Natural killer cell (primary cell): ENCODE data around the gene RSPH1. TPM values are rescaled to one million over a fixed set of nuclear protein-coding genes. Genes with fewer than 3 reads are reported as not detected.

Source experiments
- ATAC-seq, 3 donors: fragments of 150-1000 bp in 2 of 3; fragments of 200-7000 bp in 1 of 3; cut with Tn5 transposase; 1 replicate in 1 of 3; 2 replicates in 2 of 3; pipeline ENCODE4 v1.10.0; 2021; ENCODE audit warnings: mild to moderate bottlenecking in 2 of 3, moderate library complexity in 2 of 3
- DNase-seq, 2 donors: peaks; one replicate each; pipeline versions ENCODE4 v3.0.0 to v3.0.0-alpha.2; 2013 to 2021; ENCODE audit warnings: mixed read lengths in 1 of 2
- H3K27ac ChIP-seq: one replicate; pipeline ENCODE4 v1.5.1; 2013; ENCODE audit warnings: mild to moderate bottlenecking, low read length
- H3K27me3 ChIP-seq: one replicate; pipeline ENCODE4 v1.6.1; 2013; ENCODE audit warnings: low read length; ENCODE audit not compliant: control insufficient read depth, insufficient read depth
- H3K36me3 ChIP-seq: one replicate; pipeline ENCODE4 v1.6.1; 2013; ENCODE audit warnings: low read length; ENCODE audit not compliant: control insufficient read depth, insufficient read depth
- H3K4me1 ChIP-seq: one replicate; pipeline ENCODE4 v1.6.1; 2013; ENCODE audit warnings: low read length; ENCODE audit not compliant: control insufficient read depth, insufficient read depth
- H3K4me3 ChIP-seq: one replicate; pipeline ENCODE4 v1.5.1; 2013; ENCODE audit warnings: low read length
- H3K9me3 ChIP-seq: one replicate; pipeline ENCODE4 v1.6.1; 2013; ENCODE audit warnings: low read length; ENCODE audit not compliant: control insufficient read depth, insufficient read depth
- H3K27ac Mint-ChIP-seq, 2 donors: one replicate each; pipeline ENCODE4 v1.8.0; 2022; ENCODE audit warnings: mild to moderate bottlenecking in 2 of 2, mixed read lengths in 2 of 2, moderate library complexity in 1 of 2
- H3K27me3 Mint-ChIP-seq, 2 donors: one replicate each; pipeline ENCODE4 v1.8.0; 2022; ENCODE audit warnings: low read depth in 2 of 2, mixed read lengths in 2 of 2
- H3K36me3 Mint-ChIP-seq: one replicate; pipeline ENCODE4 v1.8.0; 2022; ENCODE audit warnings: mixed read lengths
- H3K4me1 Mint-ChIP-seq, 2 donors: one replicate each; pipeline ENCODE4 v1.8.0; 2022; ENCODE audit warnings: mixed read lengths in 2 of 2
- H3K4me3 Mint-ChIP-seq: one replicate; pipeline ENCODE4 v1.8.0; 2022; ENCODE audit warnings: mild to moderate bottlenecking, moderate library complexity, mixed read lengths
- H3K9me3 Mint-ChIP-seq, 2 donors: one replicate each; pipeline ENCODE4 v1.8.0; 2022; ENCODE audit warnings: mixed read lengths in 2 of 2
- CTCF ChIP-seq: fragments of 200-600 bp; IDR thresholded peaks from one replicate; pipeline ENCODE4 v1.8.0; 2022; ENCODE audit warnings: antibody characterized with exemption
- WGBS: methylation state at CpG from one replicate; pipeline ENCODE4 v1.1.7; 2013; ENCODE audit warnings: missing lambda C conversion rate; ENCODE audit not compliant: insufficient coverage; 5-methylcytosine and 5-hydroxymethylcytosine counted together
- intact Hi-C: fragments of 100-400 bp; cut with micrococcal nuclease; formaldehyde crosslinking; loops from one replicate; pipeline ENCODE4 v1.14.2; 2022
- total RNA-seq, 4 donors: library from RNA; stranded (reverse); fragments of 120-200 nt in 1 of 4; gene quantifications; one replicate each; pipeline versions ENCODE4 v1.2.3 to v1.2.4, GENCODE V29; 2013 to 2022

The RSPH1 gene
- total RNA-seq, 3 donors from 2014 or later (not counting 1 experiment from before 2014, with no cell fraction given) = 0.16 TPM; not detected in 2

GRCh38 chr21:42508371-42508770, 12.3 kb upstream of the RSPH1 start:
- H3K9me3 Mint-ChIP-seq = no peaks in the 10 kb centered on the region
- no peaks in the 10 kb centered on the region for H3K27me3 Mint-ChIP-seq
- Histone ChIP-seq H3K27ac (no peak overlapping the region), H3K36me3 (no peaks in the 10 kb centered on the region), H3K4me3 (no peak overlapping the region), H3K9me3 (no peaks in the 10 kb centered on the region), H3K27me3 (no peaks in the 10 kb centered on the region), H3K4me1 (peaks cover 10% of the 10 kb centered on the region)
- no peak for ATAC-seq
- no peak overlapping the region for H3K27ac Mint-ChIP-seq
- peaks cover 9 to 12% of the 10 kb centered on the region in 2 donors for H3K4me1 Mint-ChIP-seq
- intact Hi-C loops = no loop called here
- no peak overlapping the region for H3K4me3 Mint-ChIP-seq
- H3K36me3 Mint-ChIP-seq = no peaks in the 10 kb centered on the region
- DNase-seq = no peak
- WGBS = 89% methylated on average over 2 of the region's 2 CpGs
- TF ChIP-seq CTCF = no peak

- H3K27ac Mint-ChIP-seq = no peak overlapping the region
- H3K9me3 ChIP-seq = no peaks in the 10 kb centered on the region
- intact Hi-C loops = no loop called here
- H3K36me3 ChIP-seq = no peaks in the 10 kb centered on the region
- H3K4me3 ChIP-seq = no peak overlapping the region
- H3K4me3 Mint-ChIP-seq = no peak overlapping the region
- DNase-seq (no peak), ATAC-seq (no peak)
- H3K36me3 Mint-ChIP-seq = no peaks in the 10 kb centered on the region
- WGBS = 95% methylated on average over 4 of the region's 4 CpGs
- no peaks in the 10 kb centered on the region for H3K27me3 Mint-ChIP-seq
- H3K4me1 Mint-ChIP-seq = peaks cover 11 to 12% of the 10 kb centered on the region in 2 donors
- TF ChIP-seq CTCF = no peak
- no peak overlapping the region for H3K27ac ChIP-seq
- peaks cover 8% of the 10 kb centered on the region for H3K4me1 ChIP-seq
- no peaks in the 10 kb centered on the region for H3K9me3 Mint-ChIP-seq
- no peaks in the 10 kb centered on the region for H3K27me3 ChIP-seq
Measured at GRCh38 chr21:42507418-42507817, 11.4 kb upstream of the RSPH1 start.

- Mint-ChIP-seq H3K27ac (no peak overlapping the region), H3K9me3 (no peaks in the 10 kb centered on the region), H3K27me3 (peaks cover 0 to 5% of the 10 kb centered on the region in 2 donors), H3K4me3 (no peak overlapping the region), H3K4me1 (peaks cover 8 to 11% of the 10 kb centered on the region in 2 donors), H3K36me3 (no peaks in the 10 kb centered on the region)
- intact Hi-C loops = no loop called here
- Histone ChIP-seq H3K4me3 (no peak overlapping the region), H3K27ac (no peak overlapping the region), H3K27me3 (no peaks in the 10 kb centered on the region), H3K9me3 (no peaks in the 10 kb centered on the region), H3K36me3 (no peaks in the 10 kb centered on the region), H3K4me1 (peaks cover 8% of the 10 kb centered on the region)
- DNase-seq (no peak), ATAC-seq (no peak)
- 78% methylated on average over 3 of the region's 3 CpGs for WGBS
- TF ChIP-seq CTCF = no peak
Measured at GRCh38 chr21:42505090-42505726, 9.2 kb upstream of the RSPH1 start.

- peak overlapping the region; percentile 62 to 67 for H3K27ac Mint-ChIP-seq
- H3K27ac ChIP-seq = peak overlapping the region; percentile 14
- H3K36me3 ChIP-seq = no peaks in the 10 kb centered on the region
- H3K9me3 Mint-ChIP-seq = no peaks in the 10 kb centered on the region
- TF ChIP-seq CTCF = no peak
- H3K9me3 ChIP-seq = no peaks in the 10 kb centered on the region
- H3K27me3 ChIP-seq = no peaks in the 10 kb centered on the region
- H3K4me1 ChIP-seq = peaks cover 8% of the 10 kb centered on the region
- DNase-seq = no peak
- H3K27me3 Mint-ChIP-seq = peaks cover 0 to 5% of the 10 kb centered on the region in 2 donors
- peak in 1 of 3 donors; percentile 67 for ATAC-seq
- no peak overlapping the region for H3K4me3 Mint-ChIP-seq
- intact Hi-C loops = no loop called here
- 29% methylated on average over 4 of the region's 4 CpGs for WGBS
- H3K4me3 ChIP-seq = no peak overlapping the region
- peaks cover 8 to 11% of the 10 kb centered on the region in 2 donors for H3K4me1 Mint-ChIP-seq
- no peaks in the 10 kb centered on the region for H3K36me3 Mint-ChIP-seq
Measured at GRCh38 chr21:42503711-42504110, 7.7 kb upstream of the RSPH1 start.
